HG03432 (cell line): ENCODE measurements around the gene ARMH1.
"Not testable (repeated sequence)": the region's sequence is repeated elsewhere in the genome, so short reads cannot be mapped to it uniquely, and the experiment has no call there.

Source experiments
- ATAC-seq: cut with Tn5 transposase; IDR thresholded peaks from one replicate; pipeline ENCODE4 v1.9.1; 2021; ENCODE audit warnings: mild to moderate bottlenecking, moderate library complexity; ENCODE audit not compliant: unreplicated experiment

ARMH1 gene

GRCh38 chr1:44719318-44719717 is 44.8 kb downstream of the ARMH1 start:
- no peak for ATAC-seq

- ATAC-seq = no peak
Measured at GRCh38 chr1:44720281-44720680, 45.8 kb downstream of the ARMH1 start.

- ATAC-seq = peak; percentile 79
Measured at GRCh38 chr1:44721485-44722361, 47.2 kb downstream of the ARMH1 start.

GRCh38 chr1:44723064-44723463 is 48.5 kb downstream of the ARMH1 start:
- no peak for ATAC-seq

- ATAC-seq = no peak
Measured at GRCh38 chr1:44723496-44724295, 49.2 kb downstream of the ARMH1 start.

GRCh38 chr1:44724296-44724954 is 49.9 kb downstream of the ARMH1 start:
- ATAC-seq = no peak

- ATAC-seq = no peak
Measured at GRCh38 chr1:44724955-44725698, 50.6 kb downstream of the ARMH1 start.

GRCh38 chr1:44730741-44731512 is 56.4 kb downstream of the ARMH1 start, which contains the start of gene RNU5D-1:
RNU5D-1 (minus strand) TSS chr1:44731170.
- peak; percentile 71 for ATAC-seq

GRCh38 chr1:44733365-44733764 is 58.9 kb downstream of the ARMH1 start:
- no peak for ATAC-seq

- ATAC-seq = no peak
Measured at GRCh38 chr1:44733784-44734183, 59.3 kb downstream of the ARMH1 start.

GRCh38 chr1:44735992-44736391 is 61.5 kb downstream of the ARMH1 start:
- no peak for ATAC-seq

GRCh38 chr1:44738953-44739306 is 64.4 kb downstream of the ARMH1 start:
- ATAC-seq = not testable (repeated sequence)

- peak; percentile 98 for ATAC-seq
Measured at GRCh38 chr1:44739307-44740178, 65.0 kb downstream of the ARMH1 start, which contains the start of gene KIF2C. KIF2C (plus strand) TSS chr1:44739837; CDS start chr1:44739933, 96 bp downstream.

GRCh38 chr1:44740179-44740617 is 65.7 kb downstream of the ARMH1 start:
- ATAC-seq = no peak

- ATAC-seq = no peak
Measured at GRCh38 chr1:44743211-44743610, 68.7 kb downstream of the ARMH1 start.

GRCh38 chr1:44747878-44748277 is 73.4 kb downstream of the ARMH1 start:
- no peak for ATAC-seq

GRCh38 chr1:44757420-44757819 is 82.9 kb downstream of the ARMH1 start:
- no peak for ATAC-seq

GRCh38 chr1:44759077-44759476 is 84.6 kb downstream of the ARMH1 start:
- no peak for ATAC-seq

- no peak for ATAC-seq
Measured at GRCh38 chr1:44760876-44761275, 86.4 kb downstream of the ARMH1 start.
